Measurements from ENCODE around the gene PFKP.
A peak's percentile ranks its signal among the peaks of the same experiment; 100 is the strongest.

The PFKP gene

DNA sequence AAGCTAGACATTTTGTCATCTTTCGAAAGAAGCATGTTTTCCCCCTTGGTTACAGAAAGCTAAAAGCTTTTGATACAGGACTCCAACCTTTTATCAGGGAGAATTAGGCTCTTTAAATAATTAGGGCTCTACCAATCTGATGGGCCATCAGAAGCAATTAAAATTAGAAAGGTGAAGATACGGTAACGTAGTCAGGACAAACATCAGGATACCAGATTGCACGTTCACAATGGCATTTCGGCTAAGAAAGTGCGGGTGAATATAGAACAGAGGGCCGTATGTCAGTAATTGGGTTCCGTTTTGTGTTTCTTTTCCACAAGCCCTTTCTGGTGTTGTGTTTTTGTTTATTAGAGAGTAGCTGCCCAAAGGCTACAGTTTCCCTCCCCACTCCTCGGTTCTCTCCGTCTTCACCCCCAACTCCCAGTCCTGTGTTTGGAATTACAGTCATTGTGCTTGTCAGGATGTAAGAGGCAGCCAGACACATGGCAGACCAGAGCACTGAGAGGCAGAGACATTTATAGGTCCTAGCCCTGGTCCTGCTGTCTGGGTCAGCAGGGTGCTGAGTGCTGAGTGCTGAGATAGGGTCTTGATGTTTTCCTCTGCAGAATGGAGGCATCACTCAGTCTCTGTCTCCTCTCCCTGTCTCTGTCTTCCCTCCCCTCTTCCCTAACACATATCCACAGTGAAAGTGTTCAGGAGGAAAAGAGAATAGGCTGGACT is 5.5 kb downstream of the PFKP start:
- no peak for DNase-seq

DNA sequence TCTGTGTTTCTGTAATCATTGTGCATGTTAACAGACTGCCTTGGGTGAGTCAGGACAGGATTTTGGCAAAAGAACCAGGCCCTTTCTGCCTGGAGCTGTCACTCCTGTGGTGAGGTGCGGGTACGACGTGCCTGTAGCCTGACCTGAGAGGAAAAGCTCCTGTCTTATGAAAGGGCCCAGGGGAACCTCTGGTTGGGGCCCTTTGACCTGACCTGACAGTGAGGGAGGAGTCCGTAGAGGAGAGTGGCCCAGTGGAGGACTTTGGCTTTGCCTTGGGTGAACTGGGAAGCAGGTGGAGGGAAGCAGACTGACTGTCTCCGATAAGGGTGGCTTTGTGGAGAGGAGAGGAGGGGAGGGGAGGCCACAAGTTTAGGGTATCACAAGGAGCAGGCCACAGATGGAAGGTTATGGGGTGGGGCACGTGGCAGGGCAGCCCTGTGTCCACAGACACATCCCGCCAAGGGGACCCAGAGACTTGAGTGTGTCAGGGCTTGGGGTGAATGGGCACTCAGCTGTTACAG is 6.9 kb downstream of the PFKP start:
- DNase-seq: no peak

DNA sequence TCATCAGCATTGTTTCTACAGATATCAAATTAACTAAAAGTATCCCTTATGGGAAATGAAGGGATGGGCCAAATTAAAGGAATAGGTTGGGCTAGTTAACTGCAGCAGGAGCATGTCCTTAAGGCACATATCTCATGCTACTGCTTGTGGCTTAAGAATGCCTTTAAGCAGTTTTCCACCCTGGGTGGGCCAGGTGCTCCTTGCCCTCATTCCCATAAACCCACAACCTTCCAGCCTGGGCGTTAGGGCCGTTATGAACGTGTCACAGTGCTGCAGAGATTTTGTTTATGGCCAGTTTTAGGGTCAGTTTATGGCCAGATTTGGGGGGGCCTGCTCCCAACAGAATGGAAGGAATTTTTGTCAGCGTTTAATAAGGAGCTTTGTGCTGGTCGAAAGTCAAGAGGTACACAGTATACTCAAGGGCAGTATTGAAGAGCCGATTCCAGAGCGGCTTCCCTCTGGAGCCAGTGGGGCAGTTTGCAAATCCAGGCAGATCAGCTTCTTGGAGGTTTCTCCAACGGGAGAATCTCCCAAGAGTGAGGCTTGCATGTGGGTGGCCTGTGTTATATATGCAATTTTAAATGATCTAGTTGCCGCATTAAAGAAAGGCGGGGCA is 7.7 kb downstream of the PFKP start:
- DNase-seq: no peak

DNA sequence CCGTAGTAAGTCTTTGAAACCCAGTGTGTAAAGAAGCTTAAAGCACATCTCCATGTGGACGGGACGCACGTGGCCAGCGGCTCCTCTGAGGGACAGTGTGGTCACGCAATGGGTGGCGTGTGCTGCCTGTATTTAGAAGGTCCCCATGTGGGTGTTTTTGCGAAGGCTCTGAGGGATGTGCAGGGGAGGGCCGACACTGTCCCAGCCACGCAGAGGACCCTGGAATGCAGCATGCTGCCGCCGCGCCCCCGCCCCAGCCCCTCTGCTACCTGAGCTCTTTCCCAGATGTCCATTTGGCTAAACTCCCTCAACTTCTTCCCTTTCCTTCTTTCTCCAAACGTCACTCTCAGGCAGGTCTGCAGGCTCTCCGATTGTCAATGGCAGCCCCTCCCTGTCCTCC is 8.8 kb downstream of the PFKP start:
- DNase-seq: no peak

DNA sequence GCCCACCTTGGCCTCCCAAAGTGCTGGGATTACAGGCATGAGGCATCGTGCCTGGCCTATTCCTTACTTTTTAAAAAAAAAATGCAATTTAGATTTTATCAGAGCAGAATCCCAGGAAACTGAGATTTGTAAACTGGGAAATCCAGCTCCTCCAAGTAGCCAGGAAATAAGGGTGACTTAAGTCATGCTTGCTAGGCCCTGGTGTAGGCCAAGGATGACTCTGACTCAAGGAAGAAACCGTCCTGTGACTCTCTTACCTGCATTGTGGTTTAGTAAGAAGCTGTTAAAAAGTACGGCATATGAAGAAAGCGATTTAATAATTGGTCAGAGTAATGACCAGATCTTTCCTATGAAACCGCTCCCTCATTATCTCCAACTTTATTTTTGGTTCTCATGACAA is 10.2 kb downstream of the PFKP start:
- DNase-seq: no peak

DNA sequence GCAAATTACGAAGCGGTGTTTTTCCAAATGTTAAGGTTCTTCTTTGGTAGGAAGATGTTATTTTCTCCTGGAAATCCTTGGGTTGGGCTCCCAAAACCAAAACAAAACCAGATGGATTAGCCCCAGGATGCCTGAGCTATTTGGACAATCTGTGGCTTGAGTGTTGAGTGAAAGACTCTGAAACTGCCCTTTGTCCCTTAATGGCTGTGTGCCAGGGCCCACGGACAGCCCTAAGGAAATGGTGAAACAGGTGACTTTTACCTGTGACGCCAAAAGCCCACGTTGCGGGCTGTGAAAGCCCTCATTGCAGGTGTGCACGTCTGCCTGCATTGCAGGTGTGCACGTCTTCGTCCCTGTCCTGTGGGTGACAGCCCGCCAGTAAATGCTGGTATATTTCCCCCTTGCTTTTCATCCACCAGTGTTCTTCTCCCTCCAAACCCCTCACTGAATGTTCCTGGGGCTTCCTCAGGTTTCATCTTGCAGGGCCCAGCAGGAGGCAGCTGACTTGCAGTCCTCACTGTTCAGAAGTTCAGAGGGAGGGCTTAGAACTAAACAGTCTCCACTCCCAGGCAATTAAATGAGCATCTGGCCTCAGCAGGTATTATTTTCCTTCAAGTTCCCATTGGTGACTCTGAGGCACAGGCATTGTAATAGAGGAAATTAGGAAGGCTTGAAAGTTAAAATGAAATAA is 10.7 kb downstream of the PFKP start:
- no peak for DNase-seq

DNA sequence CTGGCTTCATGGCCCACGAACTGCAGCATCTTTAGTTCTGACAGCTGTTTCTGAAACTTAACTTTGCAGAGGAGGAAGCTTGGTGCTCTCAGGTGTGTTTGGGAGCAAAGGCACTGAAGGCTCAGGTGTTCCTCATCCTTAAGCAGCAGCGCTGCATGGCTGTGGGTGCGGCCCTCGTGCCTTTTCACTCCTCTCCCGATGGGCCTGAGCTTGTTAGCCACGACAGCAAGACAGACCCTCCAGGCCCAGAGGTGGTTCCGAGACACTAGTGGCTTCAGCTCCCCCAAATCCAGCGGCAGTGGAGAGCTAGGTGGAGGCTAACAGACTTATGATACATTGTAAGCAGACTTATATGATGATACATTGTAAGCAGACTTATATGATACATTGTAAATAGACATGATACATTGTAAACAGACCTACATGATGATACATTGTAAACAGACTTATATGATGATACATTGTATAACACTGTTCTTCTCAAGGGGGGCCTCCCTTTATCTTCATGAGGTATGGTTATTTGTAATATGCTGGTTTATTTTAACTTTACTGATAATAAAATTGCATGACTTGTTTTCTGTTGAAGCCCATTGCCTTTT is 14.1 kb downstream of the PFKP start:
- DNase-seq: no peak

DNA sequence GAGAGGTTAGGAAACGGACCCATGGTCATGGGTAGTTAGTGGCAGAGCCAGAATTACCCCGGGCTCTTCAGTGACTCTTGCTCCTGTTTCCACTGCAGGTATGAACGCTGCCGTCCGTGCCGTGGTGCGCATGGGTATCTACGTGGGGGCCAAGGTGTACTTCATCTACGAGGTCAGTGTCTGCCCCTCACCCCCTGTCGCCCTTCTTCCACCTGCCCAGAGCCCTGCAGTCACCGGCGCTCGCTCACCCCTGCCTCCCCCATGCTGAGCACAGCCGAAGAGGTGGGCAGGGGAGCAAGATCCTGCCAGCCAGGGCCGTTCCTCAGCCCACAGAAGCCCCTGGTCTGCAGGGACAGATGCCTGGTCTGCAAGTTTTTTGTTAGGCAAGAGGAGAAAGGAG is 14.9 kb downstream of the PFKP start:
- DNase-seq: no peak

DNA sequence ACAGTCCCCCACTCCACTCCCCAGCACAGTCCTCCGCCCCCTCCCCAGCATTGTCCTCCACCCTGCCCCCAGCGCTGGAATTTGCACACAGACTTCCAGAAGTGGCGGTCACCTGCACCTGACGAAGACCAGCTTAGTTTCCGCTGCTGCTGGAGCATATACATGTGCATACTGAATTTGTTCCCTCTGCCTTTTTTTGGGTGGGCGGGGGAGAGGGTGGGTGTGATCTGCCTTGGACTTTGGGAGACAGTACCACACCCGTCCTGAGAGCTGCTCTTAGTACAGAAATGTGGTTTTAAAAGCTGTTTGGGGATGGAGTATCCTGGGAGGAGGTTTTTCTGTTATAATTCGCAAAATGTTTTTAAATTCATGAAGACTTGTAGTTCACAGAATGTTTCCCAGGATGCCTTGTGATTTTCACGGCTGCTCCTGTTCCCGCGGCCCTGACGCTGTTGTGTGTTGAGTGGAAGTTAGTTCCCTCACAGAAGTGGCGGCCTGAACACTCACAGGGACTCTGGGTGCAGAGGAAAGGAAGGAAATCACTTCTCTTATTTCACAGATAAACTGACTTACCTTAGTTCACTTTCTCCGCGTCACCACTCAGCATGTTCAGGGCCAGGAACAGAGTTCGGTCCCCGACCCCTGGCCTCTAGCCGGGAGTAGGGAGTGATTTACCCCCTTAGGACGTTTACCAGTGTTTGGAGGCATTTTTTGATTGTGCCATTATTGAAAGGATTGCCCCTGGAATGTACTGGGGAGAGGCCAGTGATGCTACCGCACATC is 18.6 kb downstream of the PFKP start:
- DNase-seq: no peak

DNA sequence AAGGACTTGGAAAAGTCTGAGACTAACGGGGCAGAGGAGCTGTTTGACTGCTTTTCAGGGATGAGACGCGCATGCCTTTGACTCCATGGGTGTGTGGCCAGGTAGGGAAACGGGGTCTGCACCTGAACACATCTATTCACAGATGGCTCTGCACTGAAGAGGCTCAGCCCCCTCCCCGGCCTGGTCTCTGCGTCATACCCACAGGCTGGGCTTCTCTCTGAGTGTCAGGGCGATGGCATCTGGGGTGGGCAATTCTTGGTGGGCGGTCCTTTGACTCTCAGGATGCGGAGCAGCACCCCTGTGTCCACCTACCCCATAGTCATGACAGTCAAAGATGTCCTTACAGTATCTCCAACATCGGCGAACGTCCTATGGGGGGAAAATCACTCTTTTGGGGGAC is 23.0 kb downstream of the PFKP start:
- DNase-seq: no peak

DNA sequence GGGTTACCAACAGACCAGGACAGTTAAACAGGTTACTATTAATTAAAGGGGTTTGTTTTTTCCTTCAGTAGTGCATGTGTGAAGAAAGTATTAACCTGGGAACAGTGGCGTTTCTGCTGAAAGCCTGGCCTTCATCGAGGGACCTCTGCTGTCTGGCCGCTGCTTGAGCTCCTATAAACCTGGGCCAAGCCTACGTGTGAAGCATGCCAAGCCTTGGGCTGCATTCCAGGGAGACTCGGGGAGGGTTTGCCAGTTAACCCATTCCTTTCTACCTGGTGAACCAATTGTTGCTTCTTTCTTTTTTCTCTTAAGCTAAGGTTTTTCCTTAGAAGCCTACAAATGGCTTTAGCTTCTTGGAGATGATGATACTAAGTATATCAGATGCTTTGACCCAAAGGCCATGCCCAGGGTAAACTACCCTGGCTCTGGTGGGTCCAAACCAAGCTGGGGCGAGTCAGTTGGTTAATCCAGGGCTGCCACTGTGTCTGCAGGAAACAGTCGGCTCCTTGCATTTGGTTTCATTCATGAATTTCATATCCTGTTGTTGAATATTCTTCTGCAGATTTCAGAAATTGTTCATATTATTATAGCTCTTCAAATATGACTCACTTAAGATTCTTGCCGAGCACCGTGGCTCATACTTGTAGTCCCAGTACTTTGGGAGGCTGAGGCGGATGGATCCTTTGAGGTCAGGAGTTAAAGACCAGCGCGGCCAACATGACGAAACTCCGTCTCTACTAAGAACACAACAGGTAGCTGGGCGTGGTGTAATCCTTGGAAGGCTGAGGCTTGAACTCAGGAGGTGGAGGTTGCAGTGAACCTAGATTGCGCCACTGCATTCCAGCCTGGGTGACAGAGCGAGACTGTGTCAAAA is 23.8 kb downstream of the PFKP start:
- no peak for DNase-seq

DNA sequence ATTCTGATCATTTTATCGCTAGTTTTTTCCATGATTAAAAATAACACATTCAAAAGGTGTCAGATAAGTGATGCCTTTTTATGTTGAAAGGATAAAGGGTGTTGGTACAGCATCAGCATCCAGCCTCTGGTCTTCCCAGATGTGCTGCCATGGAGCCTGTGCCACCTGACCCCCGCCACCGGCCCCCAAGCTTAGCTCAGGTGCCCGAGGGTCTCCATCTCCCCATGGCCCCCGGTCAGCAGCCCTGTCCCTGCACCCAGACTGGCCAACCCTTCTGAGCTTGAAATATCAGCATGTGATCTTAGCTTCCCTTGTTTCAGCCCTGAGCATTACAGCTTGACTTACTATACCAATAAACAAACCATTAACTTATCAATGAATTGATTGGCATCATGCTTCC is 24.6 kb downstream of the PFKP start:
- no peak for DNase-seq

DNA sequence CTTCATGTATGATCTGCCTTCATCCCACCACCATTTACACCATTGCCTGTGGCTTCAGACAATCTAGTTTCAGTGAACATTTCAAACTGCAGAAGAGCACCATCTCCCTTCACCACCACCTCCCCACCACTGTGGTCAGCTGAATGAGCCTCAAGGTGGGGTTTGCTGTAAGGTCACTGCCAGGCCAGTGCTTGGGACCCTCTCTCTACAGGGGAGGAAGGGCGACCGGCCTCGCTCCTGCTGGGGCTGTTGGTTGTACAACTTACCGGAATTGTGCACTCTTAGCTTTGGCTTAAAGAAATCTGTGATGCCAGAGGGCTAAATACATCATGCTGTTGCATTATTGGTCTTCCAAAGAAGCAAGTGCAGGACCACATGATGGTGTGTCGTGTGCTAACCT is 26.6 kb downstream of the PFKP start:
- DNase-seq: no peak

DNA sequence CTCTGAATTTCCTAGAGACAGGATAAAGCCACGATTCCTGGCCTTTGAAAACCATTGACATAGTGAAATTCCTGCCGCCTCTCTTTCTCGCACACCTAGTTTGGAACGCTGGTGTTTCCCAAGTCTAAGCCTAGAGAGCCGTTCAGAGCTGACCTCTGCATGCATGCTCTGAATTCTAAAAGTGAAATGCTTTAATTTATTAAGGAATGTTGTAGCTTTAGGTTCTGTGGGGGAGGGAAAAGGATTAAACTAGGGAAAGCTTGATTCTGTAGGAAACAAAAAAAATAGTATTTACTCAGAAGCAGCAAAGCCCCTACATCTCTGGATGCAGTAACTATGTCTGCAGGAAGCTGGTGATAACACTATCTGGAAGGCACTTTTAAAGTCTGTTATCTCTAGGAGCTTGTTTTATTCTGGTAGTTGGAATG is 27.3 kb downstream of the PFKP start:
- DNase-seq: no peak

DNA sequence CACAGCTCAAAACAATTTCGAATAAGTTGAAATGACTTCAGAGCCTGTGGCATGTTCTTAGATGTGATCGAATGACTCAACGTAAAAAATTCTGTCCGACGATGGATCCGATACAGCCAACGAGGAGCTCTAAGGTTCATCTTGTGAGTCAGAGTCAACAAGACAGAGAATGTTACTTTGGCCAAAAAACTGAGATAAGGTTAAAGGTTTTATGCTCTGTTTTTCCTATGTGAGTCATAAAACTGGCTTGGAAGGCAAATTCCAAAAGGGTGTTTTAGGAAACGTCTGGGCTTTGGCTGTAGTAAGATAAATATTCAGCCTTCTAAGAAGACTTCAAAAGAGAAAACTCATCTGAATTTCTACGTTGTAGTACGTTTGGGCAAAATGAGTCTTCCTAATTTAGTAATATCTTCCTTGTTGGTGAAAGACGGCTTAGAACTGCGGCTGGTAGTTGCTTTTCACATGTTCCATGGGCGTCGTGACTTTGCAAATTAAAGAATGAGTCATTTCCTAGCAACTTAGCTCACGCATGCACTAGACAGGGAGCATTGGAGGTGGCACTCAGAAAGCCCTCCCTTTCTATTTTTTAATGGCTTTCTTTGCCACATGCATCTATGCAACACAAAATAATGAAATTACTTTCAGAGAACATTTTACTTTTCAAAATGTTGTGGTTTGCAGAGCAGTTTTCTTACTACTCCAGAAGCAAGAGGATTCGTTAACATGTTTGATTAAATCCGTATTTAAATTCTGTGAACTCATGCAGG is 28.2 kb downstream of the PFKP start:
- peak; percentile 63 for DNase-seq

DNA sequence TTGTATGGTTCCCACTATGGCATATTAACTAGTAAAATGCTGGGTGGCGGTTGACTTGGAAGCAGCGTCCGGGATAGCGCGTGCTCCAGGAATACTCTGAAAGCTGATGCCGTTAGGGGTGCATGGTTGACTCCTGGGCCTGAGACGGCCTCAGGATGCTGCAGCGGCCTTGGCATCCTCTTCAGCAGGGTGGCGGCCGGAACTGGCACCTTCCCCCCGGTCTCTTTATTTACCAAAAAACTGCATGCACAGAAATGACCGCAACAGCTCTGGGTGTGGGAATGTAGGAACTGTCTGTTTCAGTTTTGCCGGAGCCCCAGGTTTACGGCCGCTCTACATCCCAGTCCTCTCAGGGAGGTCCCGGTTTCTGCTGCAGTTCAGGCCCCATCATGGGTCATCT is 28.8 kb downstream of the PFKP start:
- no peak for DNase-seq

DNA sequence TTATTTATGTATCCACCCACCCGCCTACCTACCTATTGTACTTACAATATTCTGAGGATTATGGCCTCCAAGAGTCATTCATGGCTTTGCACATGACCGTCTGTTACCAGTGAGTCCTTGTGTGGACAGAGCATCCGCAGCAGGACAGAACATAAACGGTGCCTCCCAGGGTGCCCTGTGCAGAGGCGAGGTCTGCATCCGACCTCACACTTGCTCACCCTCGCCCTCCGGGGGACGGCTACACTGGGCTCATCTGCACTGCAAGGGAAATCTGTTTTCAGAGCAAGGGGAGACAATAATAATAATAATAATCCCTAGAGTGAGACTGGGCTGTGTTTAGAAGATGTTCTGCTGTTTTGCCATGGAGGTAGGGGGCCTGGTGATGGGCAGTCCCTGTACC is 29.8 kb downstream of the PFKP start:
- DNase-seq: no peak

DNA sequence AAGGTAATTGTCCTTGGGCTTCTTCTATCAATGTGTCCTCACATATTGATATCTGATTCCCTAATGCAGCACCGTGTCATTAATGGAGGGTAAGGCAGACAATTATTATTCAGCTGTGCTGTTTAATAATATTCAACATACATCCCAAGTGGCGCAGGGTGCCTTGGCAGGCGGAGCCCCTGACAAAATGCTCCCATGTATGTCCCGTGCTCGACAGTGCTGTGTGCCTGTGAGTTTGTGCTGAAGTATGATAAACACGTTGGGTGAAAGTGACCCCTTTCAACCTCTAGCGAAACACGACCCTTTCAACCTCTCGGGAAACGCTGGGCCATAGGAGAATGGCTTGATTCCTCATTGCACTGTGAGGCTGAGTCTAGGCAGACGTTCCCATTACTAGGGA is 31.3 kb downstream of the PFKP start:
- no peak for DNase-seq

DNA sequence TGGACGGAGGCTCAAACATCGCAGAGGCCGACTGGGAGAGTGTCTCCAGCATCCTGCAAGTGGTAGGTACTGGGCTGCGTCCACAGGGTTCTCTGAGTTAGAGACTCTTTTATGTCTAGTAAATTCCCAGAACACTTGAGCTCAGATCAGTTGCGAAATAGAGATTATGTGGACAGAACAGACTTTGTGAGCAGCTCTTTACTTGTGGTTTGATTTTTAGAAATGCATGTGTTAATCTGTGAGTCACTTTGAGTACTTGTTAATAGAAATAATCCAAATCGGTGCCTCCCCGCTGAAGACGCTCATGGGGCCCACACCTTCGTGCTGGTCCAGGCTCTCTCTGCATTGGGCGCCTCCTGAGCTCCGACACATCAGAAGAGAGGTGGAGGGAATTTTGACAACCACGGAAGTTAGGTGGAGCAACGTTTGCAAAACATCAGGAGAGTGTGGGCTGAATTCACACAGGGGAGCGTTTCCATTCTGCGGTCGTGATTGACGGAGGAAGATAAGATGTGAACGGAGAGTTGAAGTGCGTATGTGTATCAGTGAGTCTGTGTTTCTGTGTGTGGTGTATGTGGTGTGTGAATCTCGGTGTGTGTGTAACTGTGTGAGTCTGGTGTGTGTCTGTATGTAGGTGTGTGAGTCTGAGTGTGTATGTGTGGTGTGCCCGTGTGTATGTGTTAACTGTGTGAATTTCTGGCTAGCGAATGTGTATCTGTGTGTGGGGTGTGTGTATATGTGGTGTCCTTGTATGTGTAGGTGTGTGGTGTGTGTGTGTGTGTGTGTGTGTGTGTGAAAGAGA is 32.1 kb downstream of the PFKP start:
- DNase-seq: no peak

DNA sequence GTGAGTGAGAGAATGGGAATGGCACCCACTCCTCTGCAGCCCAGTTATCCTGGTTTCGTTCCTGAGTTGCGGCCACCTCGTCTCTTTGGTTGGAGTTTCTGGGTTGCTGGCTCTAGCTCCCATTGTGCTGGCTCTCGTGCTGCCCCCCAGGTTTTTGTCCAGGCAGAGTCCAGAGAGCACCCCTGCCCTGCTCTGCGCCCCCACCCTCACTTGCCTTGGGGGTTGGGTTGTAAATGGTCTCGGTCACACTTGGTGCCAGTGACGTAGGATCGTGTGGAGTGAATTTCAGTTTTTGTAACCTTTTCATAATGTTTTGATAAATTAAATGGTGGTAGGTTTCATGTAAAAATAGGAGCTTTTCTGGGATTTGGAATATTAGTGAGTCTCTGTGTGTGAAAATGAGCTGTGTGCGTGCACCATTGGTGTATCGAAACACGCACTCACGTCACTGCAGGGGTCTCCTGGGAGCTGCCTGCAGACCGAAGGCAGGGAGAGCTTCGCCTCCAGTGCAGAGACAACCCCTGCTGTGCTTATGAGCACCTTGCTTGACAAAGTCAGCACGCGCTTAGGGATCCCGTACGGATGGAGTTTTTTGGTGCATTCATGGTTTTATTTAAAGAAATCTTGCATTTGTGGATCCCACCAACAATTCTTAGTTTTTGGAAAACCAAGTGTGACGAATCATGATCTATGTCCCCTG is 32.9 kb downstream of the PFKP start:
- no peak for DNase-seq

All from activated CD4-positive, alpha-beta T cell treated with anti-CD3 and anti-CD28 coated beads for 4 hours (primary cell).